Bone marrow (tissue), 2 donors: Measurements from ENCODE around the gene ZNF503.

ENCODE experiments used
- DNase-seq, 2 donors: peaks; one replicate each; lab custom pipeline; 2025; lab: John Stamatoyannopoulos, UW

The ZNF503 gene

DNA sequence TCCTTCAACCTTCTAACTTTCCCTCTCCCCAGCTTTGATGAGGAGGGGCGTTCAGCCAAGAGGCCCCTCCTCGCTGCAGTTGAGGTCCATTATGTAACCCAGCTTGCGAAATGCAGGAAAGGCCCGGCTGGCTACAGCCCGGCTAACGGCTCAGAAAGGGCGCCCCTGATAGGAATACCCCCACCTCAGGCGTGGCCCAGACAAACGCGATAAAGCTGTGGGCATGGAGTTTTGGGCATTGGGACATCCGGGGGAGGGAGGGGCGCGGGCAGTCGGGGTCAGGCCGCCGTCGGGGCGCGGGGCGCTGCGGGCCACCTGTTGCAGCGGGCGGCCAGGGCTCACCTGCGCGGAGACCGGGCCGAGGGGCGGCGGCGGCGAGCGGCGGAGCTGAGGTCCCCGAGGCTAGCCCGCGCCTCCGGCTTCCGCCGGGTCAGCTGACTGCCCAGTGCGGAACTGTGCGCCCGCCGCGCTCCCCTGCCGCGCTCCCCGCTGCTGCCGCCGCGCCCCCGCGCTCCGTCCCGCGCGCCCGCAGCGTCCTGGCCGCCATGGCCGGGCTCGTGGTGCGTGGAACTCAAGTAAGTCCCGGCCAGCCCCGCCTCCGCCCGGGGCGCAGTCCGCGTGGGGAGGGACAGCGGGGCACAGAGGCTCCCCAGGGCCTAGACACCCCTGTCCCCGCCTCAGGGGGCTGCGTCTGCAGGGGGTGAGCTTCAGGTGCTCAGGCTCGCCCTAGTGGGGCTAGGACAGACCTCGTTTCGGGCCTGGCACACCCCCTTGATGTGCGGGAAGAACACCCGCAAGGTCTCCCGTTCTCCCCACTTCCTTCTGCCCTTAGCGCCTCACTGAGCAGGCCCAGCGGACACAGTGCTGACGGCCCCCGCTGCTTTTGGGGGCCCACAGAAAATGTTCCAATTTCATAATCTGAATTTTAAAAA is 29.9 kb upstream of the ZNF503 start, which contains the start of gene LRMDA:
LRMDA (plus strand) TSS at position 445 of the 932 bp plus-strand sequence.
- DNase-seq: peak in 1 of 2 donors; percentile 69

DNA sequence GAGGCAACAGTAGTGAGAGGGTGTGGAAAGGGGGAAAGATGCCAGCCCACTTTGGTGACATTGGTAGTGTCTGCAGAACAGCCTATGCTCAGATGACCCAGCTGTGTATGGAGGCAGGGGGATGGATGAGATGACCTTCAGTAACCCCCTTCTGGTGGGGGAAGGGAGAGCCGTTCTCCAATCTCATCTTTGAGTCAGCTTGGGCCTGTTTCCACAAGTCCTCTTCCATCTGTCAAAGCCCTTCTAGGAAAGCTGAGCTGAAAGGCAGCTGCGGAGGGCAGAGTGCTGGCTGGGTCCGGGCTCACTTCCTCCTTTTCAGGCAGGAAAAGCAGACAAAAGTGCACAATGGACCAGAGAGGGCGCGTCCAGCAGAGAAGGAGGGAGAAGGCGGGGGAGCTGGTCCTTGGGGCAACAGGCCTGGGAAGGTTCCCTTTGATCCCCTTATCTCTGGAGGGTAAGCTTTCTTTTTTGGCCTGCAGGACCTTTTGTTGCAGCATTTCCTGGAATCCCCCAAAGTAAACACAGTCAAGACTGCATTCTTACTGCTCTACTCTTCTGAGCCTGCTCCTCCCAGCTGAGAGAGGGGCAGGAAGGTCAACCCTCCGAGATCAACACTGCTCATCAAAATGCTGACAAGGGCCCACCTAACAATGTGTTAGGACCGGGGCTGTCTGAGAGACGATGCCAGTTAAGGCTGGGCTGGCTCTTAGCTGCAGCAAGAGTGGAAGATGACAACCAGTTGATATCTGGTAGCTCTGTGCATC is 28.6 kb upstream of the ZNF503 start:
- peak in 1 of 2 donors; percentile 30 for DNase-seq

DNA sequence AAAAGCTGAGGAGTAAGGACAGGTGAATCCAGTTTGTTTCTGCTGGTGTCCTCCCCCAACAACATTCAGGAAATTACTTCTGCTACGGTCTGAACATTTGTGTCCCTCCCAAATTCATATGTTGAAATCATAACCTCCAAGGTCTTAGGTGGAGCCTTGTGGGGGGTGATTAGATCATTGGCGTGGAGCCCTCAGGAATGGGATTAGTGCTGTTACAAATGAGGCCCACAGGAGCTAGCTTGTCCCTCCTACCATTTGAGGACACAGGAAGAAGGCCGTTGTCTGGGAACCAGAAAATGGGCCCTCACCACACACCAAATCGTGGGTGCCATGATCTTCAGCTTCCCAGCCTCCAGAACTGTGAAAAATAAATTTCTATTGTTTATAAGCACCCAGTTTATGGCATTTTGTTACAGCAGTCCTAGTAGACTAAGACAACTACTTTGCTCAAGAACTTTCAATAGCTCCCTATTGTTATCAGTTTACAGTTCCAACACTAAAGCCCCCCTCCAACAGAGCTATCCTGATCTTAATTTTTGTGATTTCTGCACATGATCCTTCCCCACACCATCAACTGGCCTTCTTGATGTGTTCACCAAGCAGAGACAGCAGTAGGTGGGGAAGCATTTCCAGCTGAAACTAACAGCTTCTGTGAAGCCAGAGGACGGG is 27.7 kb upstream of the ZNF503 start:
- no peak for DNase-seq

DNA sequence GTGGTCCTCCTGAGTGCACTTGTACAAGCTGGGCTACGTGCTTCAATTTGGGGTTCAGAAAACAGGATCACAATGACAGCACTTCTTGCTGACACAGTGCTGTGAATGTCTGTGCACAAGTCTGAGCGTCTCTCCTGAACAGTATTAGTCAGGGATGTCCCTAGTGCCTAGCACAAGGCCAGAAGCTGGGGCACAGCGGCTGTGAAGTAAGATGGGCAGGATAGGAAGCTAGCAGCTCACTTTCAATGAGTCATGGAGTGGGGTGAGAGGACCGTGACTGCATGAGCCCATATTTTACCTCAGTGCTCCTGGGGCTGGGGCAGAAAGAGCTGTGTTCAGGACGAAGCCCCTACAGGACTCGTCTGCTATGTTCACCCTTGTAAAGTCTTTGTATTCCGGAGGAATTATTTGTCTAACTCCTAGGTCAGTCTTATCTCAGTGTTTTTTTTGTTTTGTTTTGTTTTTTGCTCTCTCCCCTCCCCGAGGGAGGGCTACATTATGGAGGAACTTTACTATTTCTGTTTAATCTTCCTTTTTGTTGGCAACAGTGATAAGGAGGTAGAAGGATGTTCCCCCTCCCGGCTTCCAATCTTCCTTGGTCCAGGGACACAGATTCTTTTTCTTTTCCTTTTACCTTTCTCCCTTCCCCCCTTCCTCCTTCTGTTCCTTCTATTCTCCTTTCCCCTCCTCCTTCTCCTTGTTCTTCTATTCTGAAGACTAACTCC is 27.0 kb upstream of the ZNF503 start:
- DNase-seq: peak in 1 of 2 donors; percentile 17

DNA sequence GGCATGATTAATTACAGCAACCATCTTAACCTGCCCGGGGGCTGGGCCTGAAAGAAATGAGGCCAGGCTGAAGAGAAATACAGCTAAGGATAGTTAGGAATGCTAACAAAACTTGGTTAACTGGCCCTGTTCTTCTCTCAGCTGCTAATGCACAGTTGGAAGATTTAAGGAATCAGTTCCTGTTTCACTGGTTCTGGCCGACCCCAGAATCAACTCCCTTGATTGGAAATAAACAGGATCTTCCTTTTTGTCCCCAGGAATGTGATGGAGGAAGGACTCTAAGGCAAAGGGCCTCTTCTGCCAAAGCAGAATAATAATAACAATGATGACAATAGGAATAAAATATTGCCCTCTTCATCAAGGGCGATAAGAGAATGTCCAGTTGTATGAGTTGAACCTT is 26.4 kb upstream of the ZNF503 start:
- no peak for DNase-seq

DNA sequence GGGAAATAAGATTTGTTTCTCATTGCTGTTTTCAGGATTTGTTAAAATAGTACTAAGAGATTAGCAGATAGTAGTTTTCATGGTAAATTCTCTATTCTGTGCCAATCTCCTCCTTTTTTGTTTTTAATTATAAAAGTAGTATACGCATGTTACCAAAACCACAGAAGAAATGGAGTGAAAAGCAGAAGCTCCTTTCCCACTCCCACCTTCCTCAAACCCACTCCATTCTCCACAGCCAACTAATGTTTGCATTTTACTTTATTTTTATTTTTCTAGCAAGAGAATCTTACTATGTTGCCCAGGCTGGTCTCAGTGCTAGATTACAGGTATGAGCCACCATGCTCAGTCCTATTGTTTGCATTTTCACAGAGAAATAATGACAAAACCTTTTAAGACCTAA is 25.3 kb upstream of the ZNF503 start:
- no peak for DNase-seq

DNA sequence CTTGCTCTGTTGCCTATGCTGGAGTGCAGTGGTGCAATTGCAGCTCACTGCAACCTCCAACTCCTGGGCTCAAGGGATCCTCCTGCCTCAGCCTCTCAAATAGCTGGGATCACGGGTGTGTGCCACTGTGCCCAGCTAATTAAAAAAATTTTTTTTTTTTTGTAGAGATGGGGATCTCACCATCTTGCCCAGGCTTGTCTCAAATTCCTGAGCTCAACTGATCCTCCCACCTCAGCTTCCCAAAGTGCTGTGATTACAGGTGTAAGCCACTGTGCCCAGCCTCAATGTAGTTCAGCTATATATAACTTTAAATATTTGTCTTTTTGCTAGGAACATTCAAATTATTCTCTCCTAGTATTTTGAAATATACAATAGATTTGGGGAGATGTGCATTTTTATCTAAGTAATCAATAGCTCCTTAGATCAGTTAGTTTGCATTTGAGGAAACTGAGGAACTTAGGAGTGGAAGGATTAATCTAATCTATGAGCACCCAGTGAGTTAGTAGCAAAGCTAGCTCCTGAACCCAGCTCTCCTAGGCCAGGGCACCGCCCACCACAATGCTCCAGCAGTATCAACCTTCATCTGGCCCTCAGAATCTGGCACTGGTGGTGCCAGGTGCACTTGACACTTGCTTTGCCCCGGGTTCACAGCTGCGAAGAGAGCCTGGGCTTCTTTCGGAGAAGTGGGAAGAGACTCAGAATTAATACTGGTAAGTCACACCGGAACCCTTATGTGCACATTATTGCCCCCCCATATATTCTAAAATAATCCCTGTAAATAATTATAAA is 23.9 kb upstream of the ZNF503 start:
- no peak for DNase-seq

DNA sequence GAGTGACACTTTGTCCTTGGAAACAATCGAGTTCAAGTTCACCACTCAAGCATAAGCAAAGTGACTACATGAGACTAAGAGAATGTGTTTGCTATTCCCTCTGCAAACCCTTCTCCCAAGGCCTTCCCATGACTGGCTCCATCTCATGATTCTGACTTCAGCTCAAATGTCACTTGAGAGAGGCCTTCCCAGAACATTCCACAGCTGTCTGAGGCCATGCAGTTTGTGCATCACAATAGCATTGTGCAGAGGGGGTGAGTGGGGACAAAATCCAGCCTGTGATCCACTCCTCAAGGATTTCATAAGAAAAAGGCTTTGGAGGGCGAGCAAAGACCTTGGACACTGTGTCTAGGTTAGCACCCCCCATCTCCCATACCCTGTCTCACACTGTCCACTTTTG is 23.0 kb upstream of the ZNF503 start:
- no peak for DNase-seq

DNA sequence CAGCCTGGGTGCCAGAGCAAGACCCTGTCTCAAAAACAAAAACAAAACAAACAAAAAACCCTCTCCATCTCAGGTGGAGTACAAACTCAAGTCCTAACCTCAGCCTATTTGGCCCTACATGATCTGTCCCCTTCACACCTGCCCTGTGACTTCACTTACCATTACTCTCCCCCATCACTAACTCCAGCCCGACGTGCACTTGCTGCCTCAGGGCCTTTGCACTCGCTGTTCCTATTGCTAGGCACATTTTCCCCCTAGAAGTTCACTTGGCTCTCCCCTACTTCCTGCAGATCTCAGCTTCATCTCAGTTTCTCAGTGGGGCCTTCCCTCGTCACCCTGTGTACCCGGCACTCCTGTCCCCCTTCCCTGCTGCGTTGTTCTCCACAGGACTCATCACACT is 21.3 kb upstream of the ZNF503 start:
- DNase-seq: no peak

DNA sequence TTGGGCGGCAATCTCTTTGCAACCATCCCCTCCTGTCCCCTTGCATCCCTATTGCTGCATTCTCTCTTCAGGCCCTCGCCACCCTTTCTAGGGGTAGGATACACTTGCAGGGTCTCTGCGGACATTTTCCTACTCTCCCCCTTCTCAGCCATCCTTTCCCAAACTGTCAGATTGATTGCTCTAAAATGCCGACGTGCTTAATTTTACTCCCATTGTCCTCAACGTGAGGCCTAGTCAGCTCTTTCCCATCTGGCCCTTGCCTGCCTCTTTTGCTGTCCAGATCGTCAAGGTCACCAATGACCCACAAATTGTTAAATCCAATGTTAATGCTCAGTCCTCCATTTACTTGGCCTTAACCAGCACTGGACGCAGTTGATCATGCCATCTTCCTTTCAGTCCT is 17.1 kb upstream of the ZNF503 start:
- DNase-seq: no peak

DNA sequence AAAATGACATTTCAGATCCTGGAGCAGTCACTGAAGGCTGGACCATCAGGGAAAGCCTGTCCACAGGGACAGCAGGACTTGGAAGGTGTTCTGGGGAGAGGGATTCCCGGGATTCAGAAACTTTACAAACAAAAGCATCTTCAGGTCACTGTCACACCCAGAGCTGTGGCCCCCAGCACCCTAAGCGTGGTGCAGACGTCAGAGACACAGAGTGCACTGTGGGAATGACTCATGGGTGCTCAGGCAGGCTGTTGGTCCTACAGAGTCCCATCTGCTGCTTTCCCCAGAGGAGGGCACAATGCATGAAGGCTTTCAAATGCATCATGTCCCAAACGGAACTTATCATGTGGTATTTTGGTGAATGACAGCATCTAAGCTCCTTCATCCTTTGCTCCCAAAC is 16.7 kb upstream of the ZNF503 start:
- no peak for DNase-seq

DNA sequence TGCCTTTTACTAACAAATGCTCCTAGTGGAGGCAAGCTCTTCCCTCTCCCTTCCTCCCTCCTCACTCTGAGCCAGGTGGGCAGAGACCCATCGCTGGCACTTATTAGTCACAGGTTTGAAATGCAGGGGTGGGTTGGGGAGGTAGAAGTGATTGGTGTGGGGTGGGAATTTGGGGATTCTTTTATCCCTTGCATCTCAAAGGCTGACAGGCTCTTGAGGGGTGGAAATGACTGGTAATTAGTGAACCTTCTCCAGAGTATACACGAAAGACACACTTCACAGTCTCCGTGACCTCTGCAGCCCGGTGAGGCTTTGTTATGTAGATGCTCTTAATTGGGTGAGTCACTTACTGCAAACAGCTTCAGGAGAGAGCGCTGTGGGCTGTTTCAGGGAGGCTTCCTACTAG is 16.0 kb upstream of the ZNF503 start:
- no peak for DNase-seq

DNA sequence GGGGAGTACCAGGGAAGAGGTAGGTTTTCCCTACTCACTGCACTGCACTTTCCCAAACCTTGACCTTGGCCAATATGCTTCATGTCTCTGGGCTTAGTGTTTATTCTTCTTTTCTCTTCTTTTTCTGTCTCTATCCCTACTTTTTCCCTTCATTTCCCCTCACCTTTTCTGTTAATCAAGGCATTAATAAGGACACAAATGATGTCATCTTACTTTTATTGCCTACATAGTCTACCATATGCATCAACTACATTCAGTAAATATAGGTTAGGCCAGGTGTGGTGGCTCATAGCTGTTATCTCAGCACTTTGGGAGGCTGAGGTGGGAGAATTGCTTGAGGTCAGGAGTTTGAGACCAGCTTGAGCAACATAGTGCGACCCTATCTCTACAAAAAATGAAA is 13.0 kb upstream of the ZNF503 start:
- DNase-seq: no peak

DNA sequence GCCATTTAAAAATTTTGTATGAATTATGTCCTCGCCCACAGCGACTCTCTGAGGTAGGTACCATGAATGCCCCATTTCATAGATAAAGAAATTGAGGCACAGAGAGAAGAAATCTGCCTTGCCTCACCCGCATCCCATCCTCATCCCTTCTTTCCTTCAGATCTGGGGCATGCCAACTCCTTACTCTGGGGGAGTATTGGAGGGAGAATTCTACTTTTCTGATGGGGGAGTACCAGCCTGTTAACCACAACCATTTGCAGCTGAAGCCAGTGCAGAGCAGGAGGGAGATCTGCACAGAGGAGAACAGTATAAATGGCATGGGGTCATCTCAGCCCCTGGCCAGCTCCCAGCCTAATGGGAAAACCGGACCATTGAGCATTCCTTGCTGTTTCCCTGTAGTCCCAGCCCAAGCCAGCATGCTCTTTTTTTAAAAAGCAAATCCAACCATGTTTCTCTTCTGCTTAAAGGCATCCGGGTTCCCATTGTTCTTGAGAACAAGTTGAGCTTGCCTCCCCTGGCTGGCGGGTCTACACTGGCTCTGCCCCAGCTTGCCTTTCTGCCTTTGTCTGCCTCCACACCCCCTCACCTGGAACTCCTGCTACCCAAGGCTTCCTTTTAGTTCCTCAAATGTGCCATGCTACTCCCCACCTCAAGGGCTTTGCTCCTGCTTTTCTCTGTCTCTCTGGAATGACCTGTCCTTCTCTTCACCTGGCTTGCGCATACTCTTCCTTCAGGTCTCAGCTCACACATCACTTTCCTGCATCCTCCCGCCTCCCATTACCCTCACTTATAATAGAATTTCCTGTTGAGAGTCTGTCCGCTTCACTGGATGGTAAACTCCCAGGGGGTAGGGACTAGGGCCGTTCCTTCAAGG is 8.8 kb upstream of the ZNF503 start:
- no peak for DNase-seq

DNA sequence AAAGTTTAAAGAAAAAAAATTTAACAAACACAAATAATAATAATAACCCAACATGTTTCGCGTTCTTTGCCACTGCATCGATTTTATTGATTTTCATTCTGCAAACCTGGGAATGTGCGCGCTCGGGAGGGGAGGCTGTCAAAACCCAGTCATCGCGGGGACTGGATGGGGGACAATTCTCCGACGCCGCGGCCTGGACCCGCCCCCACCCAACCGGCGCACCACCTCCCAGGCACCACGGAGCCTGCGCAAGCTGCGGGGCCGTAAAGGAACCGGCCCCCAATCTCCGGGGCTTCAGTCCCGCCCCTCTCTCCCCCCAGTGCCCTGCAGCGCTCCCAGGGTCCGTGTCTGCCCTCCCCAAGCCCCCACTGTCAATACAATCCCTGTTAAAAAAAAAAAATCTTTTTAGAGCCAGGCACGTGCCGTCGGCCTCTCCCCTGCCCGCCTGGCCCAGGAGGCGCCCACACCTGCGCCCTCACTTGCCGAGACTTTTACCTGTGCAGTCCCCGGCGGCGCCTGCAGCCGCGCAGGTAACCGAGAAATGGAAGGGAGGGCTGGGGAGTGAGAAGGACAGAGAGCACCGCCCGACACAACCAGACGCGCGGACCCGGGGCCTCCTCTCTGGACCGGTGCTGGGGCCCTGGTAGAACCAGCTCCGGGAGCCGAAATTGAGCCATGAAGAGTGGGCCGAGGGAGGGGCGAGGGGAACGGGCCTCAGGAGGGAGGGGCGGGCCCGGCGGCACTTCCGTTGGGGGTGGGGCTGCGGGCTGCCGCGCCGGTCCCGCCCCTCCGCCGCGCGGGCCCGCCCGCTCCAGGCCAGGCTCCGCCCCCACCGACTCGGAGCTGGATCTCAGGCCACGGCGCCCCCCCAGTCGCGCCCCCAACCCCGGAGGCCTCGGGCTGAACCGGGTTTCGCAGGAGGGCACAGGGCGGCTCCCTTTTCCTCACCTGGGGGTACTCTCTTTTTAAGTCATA is 7.6 kb upstream of the ZNF503 start:
- peak in 1 of 2 donors; percentile 35 for DNase-seq

DNA sequence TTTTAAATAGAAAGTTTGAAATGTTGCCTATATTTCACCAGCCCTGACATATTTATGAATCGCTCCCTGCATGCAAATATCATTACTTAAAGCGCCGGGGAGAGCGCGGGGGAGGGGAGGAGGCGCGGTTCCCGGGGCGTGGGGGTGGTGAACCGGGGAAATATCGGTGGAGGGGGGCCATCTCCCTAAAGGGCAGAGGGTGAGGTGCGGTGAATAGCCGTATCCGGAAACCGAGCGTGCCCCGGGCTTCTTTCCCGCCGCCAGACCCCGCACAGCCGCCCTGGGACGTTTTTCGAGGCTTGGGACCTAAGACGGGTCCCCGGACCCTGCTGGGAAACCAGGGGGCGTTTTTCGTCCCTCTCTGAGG is 6.9 kb upstream of the ZNF503 start:
- DNase-seq: no peak

DNA sequence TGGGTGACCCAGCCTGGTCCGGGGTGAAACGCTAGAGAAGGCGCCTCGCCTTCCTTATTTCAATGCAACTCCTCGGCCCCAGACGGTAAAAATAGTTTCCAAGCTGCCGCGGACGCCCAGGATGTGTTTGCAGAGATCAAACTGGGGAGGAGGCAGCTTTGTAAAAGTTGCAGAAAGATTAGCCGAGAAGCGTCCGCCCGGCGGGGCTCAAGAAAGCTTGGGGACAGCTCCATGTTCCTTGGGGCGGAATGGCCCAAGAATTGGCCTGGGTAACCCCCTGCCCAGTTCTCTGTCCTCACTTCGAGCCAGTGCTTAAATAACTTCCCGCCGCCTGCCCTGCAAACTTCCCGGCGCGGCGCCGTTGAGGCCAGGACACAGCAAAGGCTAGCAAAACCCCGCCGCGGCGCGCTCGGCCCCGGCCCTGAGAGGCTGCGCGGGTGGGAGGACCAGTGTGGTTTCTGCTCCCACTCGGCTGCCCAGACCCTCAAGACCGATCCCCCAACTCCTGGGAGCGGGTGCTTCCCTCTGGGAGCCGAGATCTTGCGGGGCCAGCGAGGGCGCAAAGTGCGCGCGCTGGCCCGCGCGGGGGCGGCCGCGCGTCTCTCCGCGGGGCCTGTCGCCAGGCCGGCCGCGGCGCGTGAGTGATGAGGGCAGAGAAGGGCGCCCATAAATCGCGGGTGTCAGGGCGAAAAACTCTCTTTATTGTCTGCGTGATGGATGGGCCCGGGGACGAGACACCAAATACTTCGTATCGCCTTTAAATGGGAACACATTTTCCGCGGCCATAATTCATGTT is 6.3 kb upstream of the ZNF503 start:
- DNase-seq: peak in 1 of 2 donors; percentile 58

DNA sequence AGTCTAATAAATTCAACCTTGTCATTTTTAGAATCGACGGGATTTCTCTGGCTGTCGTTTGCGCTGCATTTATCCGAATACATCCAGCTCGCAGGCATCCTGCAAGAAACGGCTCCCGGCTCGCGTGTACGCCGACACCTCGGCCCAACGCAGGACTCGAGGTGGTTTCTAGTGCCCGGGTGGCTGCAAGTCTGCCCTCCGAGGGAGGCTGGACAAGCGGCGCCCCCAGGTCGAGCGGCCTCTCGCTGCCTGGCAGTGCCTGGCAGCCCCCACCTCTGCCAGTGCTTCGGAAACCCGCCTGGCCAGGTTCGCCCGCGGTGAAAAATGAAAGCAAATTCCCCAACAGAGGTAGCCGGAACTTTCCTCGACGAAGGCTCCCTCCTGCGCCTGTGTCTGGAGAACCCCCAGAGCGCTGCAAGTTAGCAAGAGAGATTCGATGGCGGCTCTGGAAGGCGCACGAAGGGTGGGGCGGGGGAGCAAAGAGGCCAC is 5.7 kb upstream of the ZNF503 start:
- no peak for DNase-seq
